ENCODE results near the gene ARHGAP26.

DNA sequence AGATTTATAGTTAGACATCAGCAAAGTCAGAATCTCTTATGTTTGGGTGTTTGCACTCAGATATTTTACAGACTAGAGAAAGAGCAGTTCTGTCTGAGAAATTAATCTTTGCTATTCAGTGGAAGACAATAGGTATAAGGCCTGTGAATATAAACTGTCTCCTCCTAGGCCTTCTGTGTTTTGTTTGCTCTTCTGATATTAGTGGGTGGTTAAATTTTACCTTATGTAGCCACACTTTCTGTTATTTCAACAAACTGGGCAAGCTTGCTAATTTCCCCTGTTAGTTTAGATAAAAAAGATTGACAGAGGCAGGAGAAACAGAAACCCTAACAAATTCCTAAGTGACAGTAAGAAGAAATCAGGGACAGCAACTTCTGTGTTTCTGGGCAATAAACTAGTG lies 141.6 kb downstream of the ARHGAP26 start:
- no peak for TF ChIP-seq POLR2A (IDR thresholded peaks at IDR 0.05)
- TF ChIP-seq CTCF (IDR thresholded peaks at IDR 0.05), result no peak

All from sigmoid colon (tissue), 3 donors.